Nephron progenitor cell (in vitro differentiated cells): ENCODE results near the gene SEC16A.

ENCODE experiments used
- DNase-seq: peaks from one replicate; pipeline ENCODE4 v3.0.0; 2021
- H3K27ac Mint-ChIP-seq: 2 replicates; pipeline ENCODE4 v1.8.0; 2021; ENCODE audit warnings: mild to moderate bottlenecking, moderate library complexity, mixed read lengths
- H3K27me3 Mint-ChIP-seq: 2 replicates; pipeline ENCODE4 v1.8.0; 2021; ENCODE audit warnings: mild to moderate bottlenecking, low read depth, mixed read lengths; ENCODE audit not compliant: poor library complexity
- H3K36me3 Mint-ChIP-seq: 2 replicates; pipeline ENCODE4 v1.8.0; 2021; ENCODE audit warnings: low read depth, mixed read lengths
- H3K4me1 Mint-ChIP-seq: 2 replicates; pipeline ENCODE4 v1.8.0; 2021; ENCODE audit warnings: mixed read lengths
- H3K4me3 Mint-ChIP-seq: 2 replicates; pipeline ENCODE4 v1.8.0; 2021; ENCODE audit warnings: mild to moderate bottlenecking, moderate library complexity, mixed read lengths
- H3K9me3 Mint-ChIP-seq: 2 replicates; pipeline ENCODE4 v1.8.0; 2021; ENCODE audit warnings: mild to moderate bottlenecking, moderate library complexity, mixed read lengths
- CTCF ChIP-seq: fragments of 200-600 bp; sonication (generic); IDR thresholded peaks from 2 replicates; pipeline ENCODE4 v1.5.0; 2021; ENCODE audit warnings: antibody characterized with exemption

SEC16A gene

DNA sequence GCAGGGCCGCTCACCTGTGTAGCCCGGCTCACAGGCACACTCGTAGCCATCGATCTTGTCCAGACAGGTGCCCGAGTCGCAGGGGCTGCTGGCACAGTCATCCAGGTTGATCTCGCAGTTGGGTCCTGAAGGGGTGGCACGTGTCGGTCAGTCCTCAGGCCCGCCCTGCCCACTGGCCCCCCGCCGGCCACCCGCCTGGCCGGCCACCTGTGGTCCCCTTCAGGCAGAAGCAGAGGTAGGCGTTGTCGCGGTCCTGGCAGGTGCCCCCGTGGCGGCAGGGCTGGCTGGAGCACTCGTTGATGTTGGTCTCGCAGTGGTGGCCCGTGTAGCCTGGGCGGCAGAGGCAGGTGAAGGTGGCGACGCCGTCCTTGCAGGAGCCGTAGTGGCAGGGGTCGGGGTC, 32.4 kb upstream of the SEC16A start:
- Mint-ChIP-seq H3K4me3 (no peak overlapping the region), H3K27me3 (no peaks in the 10 kb centered on the region), H3K4me1 (peaks cover 3% of the 10 kb centered on the region), H3K27ac (no peak overlapping the region), H3K36me3 (peaks cover 4% of the 10 kb centered on the region), H3K9me3 (no peaks in the 10 kb centered on the region)
- DNase-seq = no peak
- no peak for TF ChIP-seq CTCF

DNA sequence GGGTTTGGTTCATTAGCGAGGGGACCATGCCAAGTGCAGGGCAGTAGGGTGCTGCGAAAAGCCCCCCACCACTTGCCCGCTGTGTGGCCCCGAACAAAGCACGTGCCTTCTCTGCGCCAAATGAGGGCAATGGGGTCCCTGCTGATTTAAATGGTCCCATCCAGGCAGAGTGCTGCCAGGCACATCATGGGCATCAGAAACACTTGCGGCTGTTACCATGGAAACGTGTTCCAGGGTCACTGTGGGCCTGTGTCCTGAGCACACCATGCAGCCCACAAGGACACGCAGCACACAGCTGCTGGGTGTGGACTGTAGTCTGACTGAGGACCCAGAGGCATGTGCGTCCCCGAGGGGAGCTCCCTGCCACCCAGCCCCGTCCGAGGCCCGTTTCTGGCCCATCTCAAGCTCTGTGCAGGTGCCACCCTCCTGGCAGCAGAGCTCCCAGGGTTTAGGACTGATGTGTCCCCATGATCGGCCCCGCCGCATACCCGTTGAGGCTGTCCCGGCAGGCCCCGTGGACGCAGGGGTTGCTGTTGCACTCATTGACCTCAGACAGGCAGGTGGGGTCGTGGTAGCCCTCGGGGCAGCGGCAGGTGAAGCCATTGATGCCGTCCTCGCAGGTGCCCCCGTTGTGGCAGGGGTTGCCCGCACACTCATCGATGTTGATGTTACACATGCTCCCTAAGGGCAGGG, 31.3 kb upstream of the SEC16A start:
- Mint-ChIP-seq H3K4me1 (no peaks in the 10 kb centered on the region), H3K9me3 (no peaks in the 10 kb centered on the region), H3K4me3 (no peak overlapping the region), H3K27ac (no peak overlapping the region), H3K36me3 (peaks cover 4% of the 10 kb centered on the region), H3K27me3 (no peaks in the 10 kb centered on the region)
- no peak for TF ChIP-seq CTCF
- no peak for DNase-seq

GRCh38 chr9:136513191-136513590, 30.4 kb upstream of the SEC16A start:
- H3K27ac Mint-ChIP-seq = no peak overlapping the region
- no peaks in the 10 kb centered on the region for H3K4me1 Mint-ChIP-seq
- no peak overlapping the region for H3K4me3 Mint-ChIP-seq
- no peaks in the 10 kb centered on the region for H3K27me3 Mint-ChIP-seq
- H3K9me3 Mint-ChIP-seq = no peaks in the 10 kb centered on the region
- TF ChIP-seq CTCF = no peak
- no peak for DNase-seq
- peaks cover 4% of the 10 kb centered on the region for H3K36me3 Mint-ChIP-seq

- Mint-ChIP-seq H3K4me3 (no peak overlapping the region), H3K27me3 (no peaks in the 10 kb centered on the region), H3K9me3 (no peaks in the 10 kb centered on the region), H3K27ac (no peak overlapping the region), H3K4me1 (no peaks in the 10 kb centered on the region), H3K36me3 (peaks cover 4% of the 10 kb centered on the region)
- no peak for TF ChIP-seq CTCF
- DNase-seq = no peak
Observed at GRCh38 chr9:136512651-136513071, 29.8 kb upstream of the SEC16A start.

DNA sequence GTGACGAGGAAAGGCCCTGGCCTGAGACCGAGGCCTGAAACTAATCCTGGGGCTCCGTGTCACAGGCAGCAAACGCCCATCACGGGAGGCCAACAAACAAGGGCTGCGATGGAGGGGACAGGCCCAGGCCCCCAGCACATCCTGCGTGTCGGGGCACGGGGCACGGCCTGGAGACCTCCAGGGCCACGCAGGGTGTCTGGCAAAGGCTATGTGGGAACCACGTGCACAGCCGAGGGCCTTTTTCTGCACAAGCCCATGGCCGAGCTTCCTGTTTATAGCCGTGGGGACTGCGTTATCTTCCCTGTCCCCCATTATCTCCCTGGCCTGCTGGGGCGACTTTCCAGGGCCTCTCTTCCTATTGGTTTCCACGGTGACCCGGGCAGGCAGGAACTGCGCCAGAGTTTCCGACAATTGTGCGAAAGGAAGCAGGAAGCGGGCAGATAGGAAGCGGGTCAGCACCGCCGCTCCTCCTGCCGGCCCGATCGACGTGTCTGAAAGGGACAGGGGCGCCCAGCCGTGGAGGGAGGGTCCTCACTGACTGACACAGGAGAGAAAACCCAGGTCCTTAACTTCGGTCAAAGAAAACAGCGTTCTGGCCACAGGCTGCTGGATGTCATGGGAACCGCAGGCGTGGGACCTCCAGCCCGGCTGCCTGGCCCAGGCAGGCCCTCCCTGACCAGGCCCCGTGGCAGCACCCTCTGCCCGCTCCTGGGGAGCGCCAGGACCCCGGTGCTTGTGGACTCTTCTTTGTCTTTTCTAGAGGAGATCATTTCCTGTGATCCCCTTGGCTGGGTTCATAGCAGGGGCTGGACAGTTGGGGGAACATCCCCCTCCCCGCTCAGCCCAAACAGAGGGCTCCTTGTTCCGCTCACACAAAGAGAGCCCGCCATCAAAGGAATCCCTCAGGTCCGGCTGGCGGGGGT, 29.1 kb upstream of the SEC16A start:
- H3K4me3 Mint-ChIP-seq = no peak overlapping the region

More for the DNA sequence above, 29.1 kb upstream of the SEC16A start:
- H3K27ac Mint-ChIP-seq = peak overlapping the region; percentile 74
- H3K9me3 Mint-ChIP-seq = no peaks in the 10 kb centered on the region
- TF ChIP-seq CTCF = no peak
- H3K36me3 Mint-ChIP-seq = peaks cover 4% of the 10 kb centered on the region
- DNase-seq = no peak
- H3K4me1 Mint-ChIP-seq = no peaks in the 10 kb centered on the region
- H3K27me3 Mint-ChIP-seq = no peaks in the 10 kb centered on the region
